GM12878 (cell line): ENCODE measurements around the gene PSMD12. TPM values are rescaled to one million over a fixed set of nuclear protein-coding genes. Genes with fewer than 3 reads are reported as not detected.

Experiments
- CHD1 ChIP-seq: IDR thresholded peaks from 2 replicates; pipeline ENCODE4 v1.6.1; 2012; ENCODE audit warnings: low read depth, low read length, improper control_type of control experiment
- CHD2 ChIP-seq: IDR thresholded peaks from 2 replicates; pipeline ENCODE4 v1.6.1; 2011; ENCODE audit warnings: low read depth, low read length, improper control_type of control experiment, borderline replicate concordance
- KAT2A ChIP-seq: conservative IDR thresholded peaks from 2 replicates; pipeline ENCODE4 v1.6.1; 2011; ENCODE audit warnings: low read depth, low read length; ENCODE audit not compliant: control insufficient read depth
- NFIC ChIP-seq: IDR thresholded peaks from 2 replicates; pipeline ENCODE4 v1.6.1; 2012; ENCODE audit warnings: low read depth, mild to moderate bottlenecking, inconsistent platforms, low read length, moderate library complexity
- NKRF ChIP-seq: fragments of 450-650 bp; conservative IDR thresholded peaks from 2 replicates; pipeline ENCODE4 v1.6.1; 2017; ENCODE audit warnings: mild to moderate bottlenecking, moderate library complexity
- SIX5 ChIP-seq: IDR thresholded peaks from 2 replicates; pipeline ENCODE4 v1.6.1; 2011; ENCODE audit warnings: mild to moderate bottlenecking, low read depth, low read length, moderate library complexity; ENCODE audit not compliant: severe bottlenecking
- STAT1 ChIP-seq: fragments of 450-650 bp; conservative IDR thresholded peaks from 2 replicates; pipeline ENCODE4 v1.6.1; 2014; ENCODE audit warnings: antibody characterized with exemption, mild to moderate bottlenecking
- ZBTB4 ChIP-seq: fragments of 450-650 bp; formaldehyde crosslinking; IDR thresholded peaks from 2 replicates; pipeline ENCODE4 v1.4.0; 2022; ENCODE audit warnings: mild to moderate bottlenecking, moderate library complexity
- ZNF687 ChIP-seq: fragments of 450-650 bp; IDR thresholded peaks from 2 replicates; pipeline ENCODE4 v1.6.1; 2017; ENCODE audit warnings: mild to moderate bottlenecking, moderate library complexity
- polyA plus RNA-seq, 11 experiments: library from polyadenylated mRNA; depleted of rRNA in 4 of 11; unstranded in 6 of 11; stranded (reverse) in 5 of 11; fragments of >200 nt; fragmentation: Nextera tagmentation in 4 of 11; fragmentation: Illumina TruSeq in 1 of 11; extraction: Ambion mirVana in 4 of 11; extraction: Trizol in 1 of 11; gene quantifications; 1 replicate in 1 of 11; 2 replicates in 10 of 11; pipeline versions ENCODE4 v1.2.1 to v1.2.3, GENCODE V29; 2011 to 2016; ENCODE audit warnings: inconsistent platforms in 2 of 11, missing spikeins in 2 of 11, low read depth in 1 of 11
- total RNA-seq, 4 experiments: library from RNA; depleted of rRNA in 3 of 4; stranded (reverse); fragments of >200 nt in 3 of 4; fragmentation: Illumina TruSeq in 1 of 4; extraction: Trizol in 1 of 4; gene quantifications; 2 replicates each; pipeline versions ENCODE4 v1.2.1 to v1.2.3, GENCODE V29; 2013 to 2021
- TF ChIP-seq, protein P1 (sequence below): IDR thresholded peaks from 2 replicates; pipeline ENCODE4 v1.6.1; 2011; ENCODE audit warnings: mild to moderate bottlenecking, low read depth, low read length, moderate library complexity; ENCODE audit not compliant: insufficient replicate concordance
- TF ChIP-seq, protein P2 (sequence below): IDR thresholded peaks from 2 replicates; pipeline ENCODE4 v1.6.1; 2011; ENCODE audit warnings: low read depth, mild to moderate bottlenecking, low read length, moderate library complexity, borderline replicate concordance; ENCODE audit errors: extremely low read depth
- TF ChIP-seq, protein P3 (sequence below): fragments of 450-650 bp; IDR thresholded peaks from 2 replicates; pipeline ENCODE4 v1.6.1; 2016; ENCODE audit warnings: mild to moderate bottlenecking, moderate library complexity, borderline replicate concordance

PSMD12 gene
- total and polyA plus RNA-seq, 10 of the 15 experiments (the other 5 are each of a cell fraction or from before 2014, with no cell fraction given): 19.8 to 149 (median 47.5) TPM

DNA sequence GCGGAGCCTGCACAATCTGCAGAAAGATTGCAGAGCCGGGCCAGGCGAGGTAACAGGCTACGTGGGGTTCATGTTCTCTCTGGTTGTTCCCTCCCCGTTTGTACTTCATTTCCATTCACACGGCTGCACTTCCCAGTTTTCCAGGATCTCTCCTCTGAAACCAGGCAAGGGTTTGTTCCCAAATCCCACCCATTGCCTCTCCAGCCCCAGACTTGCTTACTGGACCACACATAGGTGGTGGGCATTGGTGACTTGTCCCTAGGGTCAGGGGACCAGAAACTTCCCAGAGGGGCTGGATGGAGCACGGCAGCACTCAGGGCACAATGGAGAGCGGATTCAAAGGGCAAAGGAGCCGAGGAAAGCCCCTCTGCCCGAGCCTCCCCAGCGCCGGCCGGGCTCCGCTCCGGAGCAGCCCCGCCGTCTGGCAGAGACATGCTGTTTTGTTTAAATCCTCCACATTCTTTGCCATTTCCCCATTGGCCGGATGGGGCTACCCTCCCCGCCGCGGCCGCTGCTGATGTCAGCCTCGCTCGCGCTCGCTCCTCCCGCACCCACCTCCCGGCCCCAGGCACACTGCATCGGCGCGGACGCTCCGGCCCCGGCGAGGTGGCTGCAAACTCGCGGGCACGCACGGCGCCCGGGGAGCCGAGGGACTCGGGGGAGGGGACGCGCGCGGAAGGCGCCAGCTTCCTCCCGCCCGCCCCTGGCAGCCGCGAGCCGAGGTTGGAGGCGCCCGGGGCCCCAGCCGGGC is 10.5 kb upstream of the PSMD12 start, which contains the start of gene PITPNC1 (continued):
- TF ChIP-seq ZNF687: peak; percentile 56
- TF ChIP-seq CHD1: no peak
- TF ChIP-seq, protein P1, sequence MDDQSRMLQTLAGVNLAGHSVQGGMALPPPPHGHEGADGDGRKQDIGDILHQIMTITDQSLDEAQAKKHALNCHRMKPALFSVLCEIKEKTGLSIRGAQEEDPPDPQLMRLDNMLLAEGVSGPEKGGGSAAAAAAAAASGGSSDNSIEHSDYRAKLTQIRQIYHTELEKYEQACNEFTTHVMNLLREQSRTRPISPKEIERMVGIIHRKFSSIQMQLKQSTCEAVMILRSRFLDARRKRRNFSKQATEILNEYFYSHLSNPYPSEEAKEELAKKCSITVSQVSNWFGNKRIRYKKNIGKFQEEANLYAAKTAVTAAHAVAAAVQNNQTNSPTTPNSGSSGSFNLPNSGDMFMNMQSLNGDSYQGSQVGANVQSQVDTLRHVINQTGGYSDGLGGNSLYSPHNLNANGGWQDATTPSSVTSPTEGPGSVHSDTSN: no peak
- peak; percentile 64 for TF ChIP-seq NKRF
- TF ChIP-seq KAT2A: no peak
- TF ChIP-seq, protein P2, sequence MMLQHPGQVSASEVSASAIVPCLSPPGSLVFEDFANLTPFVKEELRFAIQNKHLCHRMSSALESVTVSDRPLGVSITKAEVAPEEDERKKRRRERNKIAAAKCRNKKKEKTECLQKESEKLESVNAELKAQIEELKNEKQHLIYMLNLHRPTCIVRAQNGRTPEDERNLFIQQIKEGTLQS: no peak
- TF ChIP-seq NFIC: no peak
- TF ChIP-seq, protein P3, sequence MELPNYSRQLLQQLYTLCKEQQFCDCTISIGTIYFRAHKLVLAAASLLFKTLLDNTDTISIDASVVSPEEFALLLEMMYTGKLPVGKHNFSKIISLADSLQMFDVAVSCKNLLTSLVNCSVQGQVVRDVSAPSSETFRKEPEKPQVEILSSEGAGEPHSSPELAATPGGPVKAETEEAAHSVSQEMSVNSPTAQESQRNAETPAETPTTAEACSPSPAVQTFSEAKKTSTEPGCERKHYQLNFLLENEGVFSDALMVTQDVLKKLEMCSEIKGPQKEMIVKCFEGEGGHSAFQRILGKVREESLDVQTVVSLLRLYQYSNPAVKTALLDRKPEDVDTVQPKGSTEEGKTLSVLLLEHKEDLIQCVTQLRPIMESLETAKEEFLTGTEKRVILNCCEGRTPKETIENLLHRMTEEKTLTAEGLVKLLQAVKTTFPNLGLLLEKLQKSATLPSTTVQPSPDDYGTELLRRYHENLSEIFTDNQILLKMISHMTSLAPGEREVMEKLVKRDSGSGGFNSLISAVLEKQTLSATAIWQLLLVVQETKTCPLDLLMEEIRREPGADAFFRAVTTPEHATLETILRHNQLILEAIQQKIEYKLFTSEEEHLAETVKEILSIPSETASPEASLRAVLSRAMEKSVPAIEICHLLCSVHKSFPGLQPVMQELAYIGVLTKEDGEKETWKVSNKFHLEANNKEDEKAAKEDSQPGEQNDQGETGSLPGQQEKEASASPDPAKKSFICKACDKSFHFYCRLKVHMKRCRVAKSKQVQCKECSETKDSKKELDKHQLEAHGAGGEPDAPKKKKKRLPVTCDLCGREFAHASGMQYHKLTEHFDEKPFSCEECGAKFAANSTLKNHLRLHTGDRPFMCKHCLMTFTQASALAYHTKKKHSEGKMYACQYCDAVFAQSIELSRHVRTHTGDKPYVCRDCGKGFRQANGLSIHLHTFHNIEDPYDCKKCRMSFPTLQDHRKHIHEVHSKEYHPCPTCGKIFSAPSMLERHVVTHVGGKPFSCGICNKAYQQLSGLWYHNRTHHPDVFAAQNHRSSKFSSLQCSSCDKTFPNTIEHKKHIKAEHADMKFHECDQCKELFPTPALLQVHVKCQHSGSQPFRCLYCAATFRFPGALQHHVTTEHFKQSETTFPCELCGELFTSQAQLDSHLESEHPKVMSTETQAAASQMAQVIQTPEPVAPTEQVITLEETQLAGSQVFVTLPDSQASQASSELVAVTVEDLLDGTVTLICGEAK: no peak
- TF ChIP-seq SIX5: no peak
- no peak for TF ChIP-seq STAT1
- peak; percentile 53; the same call in 1 of the 2 replicates for TF ChIP-seq CHD2
- TF ChIP-seq ZBTB4 (CRISPR knock-in tag): no peak
